HEK293 (cell line): Measurements from ENCODE around the gene SMC1B.

Experiments used
- CTCF ChIP-seq: fragments of 450-650 bp; formaldehyde crosslinking; IDR thresholded peaks from 2 replicates; pipeline ENCODE4 v1.5.1; 2016; ENCODE audit warnings: missing biosample characterization, missing genetic modification characterization
- SALL2 ChIP-seq: fragments of 450-650 bp; formaldehyde crosslinking; IDR thresholded peaks from 2 replicates; pipeline ENCODE4 v1.5.0; 2017; ENCODE audit warnings: missing biosample characterization, mild to moderate bottlenecking, missing genetic modification characterization, borderline replicate concordance
- ZNF280C ChIP-seq: fragments of 450-650 bp; formaldehyde crosslinking; IDR thresholded peaks from 2 replicates; pipeline ENCODE4 v1.5.1; 2016; ENCODE audit warnings: missing biosample characterization, missing genetic modification characterization

- TF ChIP-seq CTCF (tag by site-specific recombination) (no peak), SALL2 (tag by site-specific recombination) (no peak), ZNF280C (no peak)
Observed at GRCh38 chr22:45318558-45319323, 94.7 kb downstream of the SMC1B start.
